WTC11 (cell line): Measurements from ENCODE around the gene AQP3. TPM values are rescaled to one million over a fixed set of nuclear protein-coding genes. Genes with fewer than 3 reads are reported as not detected.

Experiments
- ATAC-seq: fragments of 200-7000 bp; cut with Tn5 transposase; 2 replicates; pipeline ENCODE4 v1.10.0; 2021; ENCODE audit warnings: mild to moderate bottlenecking, moderate library complexity
- CTCF ChIA-PET: fragments of 300-600 bp; sonication (Branson Sonifier 250); formaldehyde crosslinking; loops from one replicate; lab custom pipeline; 2021; ENCODE audit warnings: antibody characterized with exemption; lab: Charles Lee
- POLR2A ChIA-PET: fragments of 350-600 bp; sonication (Branson Sonifier 250); formaldehyde crosslinking; loops from one replicate; lab custom pipeline; 2021; ENCODE audit warnings: antibody characterized with exemption; lab: Charles Lee
- DNase-seq: peaks from one replicate; pipeline ENCODE4 v3.0.0; 2021; ENCODE audit warnings: low spot score
- H3K27ac Mint-ChIP-seq: 2 replicates; pipeline ENCODE4 v1.8.0; 2021; ENCODE audit warnings: mixed read lengths
- H3K27me3 Mint-ChIP-seq: 2 replicates; pipeline ENCODE4 v1.8.0; 2021; ENCODE audit warnings: low read depth, mild to moderate bottlenecking, moderate library complexity, mixed read lengths
- H3K36me3 Mint-ChIP-seq: 2 replicates; pipeline ENCODE4 v1.8.0; 2021; ENCODE audit warnings: mixed read lengths
- H3K4me1 Mint-ChIP-seq: 2 replicates; pipeline ENCODE4 v1.8.0; 2022; ENCODE audit warnings: mixed read lengths
- H3K4me3 Mint-ChIP-seq: 2 replicates; pipeline ENCODE4 v1.8.0; 2021; ENCODE audit warnings: mild to moderate bottlenecking, moderate library complexity, mixed read lengths
- H3K9me3 Mint-ChIP-seq: 2 replicates; pipeline ENCODE4 v1.8.0; 2021; ENCODE audit warnings: mixed read lengths
- ATF1 ChIP-seq: sonication (generic); formaldehyde crosslinking; IDR thresholded peaks from 2 replicates; pipeline ENCODE4 v1.8.1; 2023; ENCODE audit warnings: mild to moderate bottlenecking, moderate library complexity, missing genetic modification reagents
- ATF2 ChIP-seq: sonication (generic); formaldehyde crosslinking; IDR thresholded peaks from 2 replicates; pipeline ENCODE4 v1.8.1; 2022; ENCODE audit warnings: low read depth, missing genetic modification reagents, borderline replicate concordance
- ATF3 ChIP-seq: sonication (generic); formaldehyde crosslinking; conservative IDR thresholded peaks from 2 replicates; pipeline ENCODE4 v1.8.1; 2022; ENCODE audit warnings: mild to moderate bottlenecking, missing genetic modification reagents
- CDX4 ChIP-seq: fragments of 250-450 bp; sonication (Bioruptor Pico); IDR thresholded peaks from 2 replicates; pipeline ENCODE4 v1.9.0; 2021; ENCODE audit warnings: moderate library complexity, mild to moderate bottlenecking, inconsistent platforms, borderline replicate concordance
- EMX1 ChIP-seq: fragments of 250-450 bp; sonication (Bioruptor Pico); IDR thresholded peaks from 2 replicates; pipeline ENCODE4 v1.8.0; 2021; ENCODE audit warnings: mild to moderate bottlenecking
- ETV6 ChIP-seq: sonication (generic); formaldehyde crosslinking; IDR thresholded peaks from 2 replicates; pipeline ENCODE4 v1.8.1; 2022; ENCODE audit warnings: mild to moderate bottlenecking, missing genetic modification reagents
- FOXK1 ChIP-seq: sonication (generic); formaldehyde crosslinking; IDR thresholded peaks from 2 replicates; pipeline ENCODE4 v1.8.0; 2022; ENCODE audit warnings: mild to moderate bottlenecking, moderate library complexity, missing genetic modification reagents
- FOXP4 ChIP-seq: sonication (generic); formaldehyde crosslinking; IDR thresholded peaks from 2 replicates; pipeline ENCODE4 v1.8.0; 2022; ENCODE audit warnings: mild to moderate bottlenecking, missing genetic modification reagents
- HMGA2 ChIP-seq: fragments of 250-450 bp; sonication (Bioruptor Pico); IDR thresholded peaks from 2 replicates; pipeline ENCODE4 v1.4.0; 2021; ENCODE audit warnings: mild to moderate bottlenecking, moderate library complexity
- MLX ChIP-seq: sonication (generic); formaldehyde crosslinking; IDR thresholded peaks from 2 replicates; pipeline ENCODE4 v1.8.1; 2023; ENCODE audit warnings: mild to moderate bottlenecking, missing genetic modification reagents, moderate library complexity
- MXD4 ChIP-seq: fragments of 250-450 bp; sonication (Bioruptor Pico); IDR thresholded peaks from 2 replicates; pipeline ENCODE4 v1.8.0; 2021; ENCODE audit warnings: mild to moderate bottlenecking, moderate library complexity, borderline replicate concordance
- NR1H2 ChIP-seq: sonication (generic); formaldehyde crosslinking; IDR thresholded peaks from 2 replicates; pipeline ENCODE4 v1.9.0; 2021; ENCODE audit warnings: mild to moderate bottlenecking, moderate library complexity, missing genetic modification reagents
- PRDM15 ChIP-seq: sonication (generic); formaldehyde crosslinking; IDR thresholded peaks from 2 replicates; pipeline ENCODE4 v1.8.0; 2022; ENCODE audit warnings: missing genetic modification reagents
- PREB ChIP-seq: sonication (generic); formaldehyde crosslinking; IDR thresholded peaks from 2 replicates; pipeline ENCODE4 v1.8.1; 2022; ENCODE audit warnings: mild to moderate bottlenecking, missing genetic modification reagents, moderate library complexity, borderline replicate concordance
- RORB ChIP-seq: fragments of 250-450 bp; sonication (Bioruptor Pico); IDR thresholded peaks from 2 replicates; pipeline ENCODE4 v1.9.0; 2021; ENCODE audit warnings: mild to moderate bottlenecking
- TCF7 ChIP-seq: sonication (generic); formaldehyde crosslinking; IDR thresholded peaks from 2 replicates; pipeline ENCODE4 v1.8.0; 2022; ENCODE audit warnings: mild to moderate bottlenecking, low read depth, missing genetic modification reagents, moderate library complexity
- ZBTB21 ChIP-seq: sonication (generic); formaldehyde crosslinking; IDR thresholded peaks from 2 replicates; pipeline ENCODE4 v1.8.1; 2023; ENCODE audit warnings: mild to moderate bottlenecking, missing genetic modification reagents, borderline replicate concordance
- ZNF138 ChIP-seq: sonication (generic); formaldehyde crosslinking; conservative IDR thresholded peaks from 2 replicates; pipeline ENCODE4 v1.8.1; 2022; ENCODE audit warnings: mild to moderate bottlenecking, moderate library complexity, missing genetic modification reagents
- ZNF232 ChIP-seq: sonication (generic); formaldehyde crosslinking; IDR thresholded peaks from 2 replicates; pipeline ENCODE4 v1.8.0; 2022; ENCODE audit warnings: mild to moderate bottlenecking, missing genetic modification reagents
- ZNF263 ChIP-seq: sonication (generic); formaldehyde crosslinking; IDR thresholded peaks from 2 replicates; pipeline ENCODE4 v1.8.1; 2022; ENCODE audit warnings: low read depth, mild to moderate bottlenecking, moderate library complexity, missing genetic modification reagents
- ZNF281 ChIP-seq: sonication (generic); formaldehyde crosslinking; IDR thresholded peaks from 2 replicates; pipeline ENCODE4 v1.8.0; 2023; ENCODE audit warnings: mild to moderate bottlenecking, missing genetic modification reagents
- ZNF425 ChIP-seq: fragments of 250-450 bp; sonication (Bioruptor Pico); conservative IDR thresholded peaks from 2 replicates; pipeline ENCODE4 v1.9.0; 2021; ENCODE audit warnings: mild to moderate bottlenecking
- total RNA-seq: library from RNA; stranded (reverse); gene quantifications from 3 replicates; pipeline ENCODE4 v1.2.3, GENCODE V29; 2021

AQP3 gene
- total RNA-seq, 1 experiment from 2014 or later = 3.0 TPM

GRCh38 chr9:33459115-33459514 is 11.7 kb upstream of the AQP3 start (continued):
- TF ChIP-seq PREB (no peak), ZNF425 (CRISPR knock-in tag) (no peak), ETV6 (CRISPR knock-in tag) (no peak), HMGA2 (CRISPR knock-in tag) (no peak), ZNF281 (no peak), RORB (CRISPR knock-in tag) (no peak), ZNF232 (CRISPR knock-in tag) (no peak), EMX1 (CRISPR knock-in tag) (no peak), CDX4 (CRISPR knock-in tag) (no peak), ZNF263 (CRISPR knock-in tag) (no peak), ATF3 (no peak), ATF2 (CRISPR knock-in tag) (no peak), FOXP4 (no peak)

- ChIA-PET POLR2A (interaction anchor here (1.1 kb wide), 1 partner anchor 48 kb away, joined by 3 read pairs; no protein-coding TSS in a partner anchor), CTCF (interaction anchor here (1.1 to 3.5 kb wide), 4 partner anchors 11 to 166 kb away, joined by 3 to 16 read pairs (median 10); partner anchors contain the start of gene AQP3)
- H3K27me3 Mint-ChIP-seq = no peaks in the 10 kb centered on the region
- peaks cover 17% of the 10 kb centered on the region for H3K36me3 Mint-ChIP-seq
- DNase-seq = no peak
- H3K4me3 Mint-ChIP-seq = no peak overlapping the region
- peak overlapping the region; percentile 28 for H3K27ac Mint-ChIP-seq
- peaks cover 1% of the 10 kb centered on the region for H3K4me1 Mint-ChIP-seq
- no peaks in the 10 kb centered on the region for H3K9me3 Mint-ChIP-seq
- ATAC-seq = no peak
- no peak for TF ChIP-seq ZNF138
- no peak for TF ChIP-seq ATF1 (CRISPR knock-in tag)
- TF ChIP-seq MXD4 (CRISPR knock-in tag) = no peak
- no peak for TF ChIP-seq TCF7 (CRISPR knock-in tag)
- TF ChIP-seq PRDM15 (CRISPR knock-in tag) = no peak
- TF ChIP-seq NR1H2 = no peak
- TF ChIP-seq ZBTB21 (CRISPR knock-in tag) = no peak
- TF ChIP-seq ZNF232 (CRISPR knock-in tag) = no peak
- no peak for TF ChIP-seq MLX (CRISPR knock-in tag)
- no peak for TF ChIP-seq FOXK1 (CRISPR knock-in tag)
These were observed 11.1 kb upstream of the AQP3 start for GRCh38 chr9:33458444-33458843.
